ENCODE results near the gene SFN. TPM values are rescaled to one million over a fixed set of nuclear protein-coding genes. Genes with fewer than 3 reads are reported as not detected.

The SFN gene
- total and polyA plus RNA-seq, 2 donors from 2014 or later = 2.9 to 44.7 TPM

- TF ChIP-seq CTCF (IDR thresholded peaks at IDR 0.05; ENCODE audit: borderline replicate concordance, extremely low read depth, insufficient read depth) = no peak
- no peak for DNase-seq
- Histone ChIP-seq H3K27me3 (ENCODE audit: control insufficient read depth, insufficient read depth, low read length) (no peaks in the 10 kb centered on the region), H3K27ac (ENCODE audit: low read depth in 2 of 2, low read length in 2 of 2) (no peak overlapping the region), H3K9ac (ENCODE audit: low read length in 3 of 3) (no peak overlapping the region), H3K9me3 (ENCODE audit: control insufficient read depth in 2 of 3, insufficient read depth in 1 of 3, low read length in 3 of 3) (no peaks in the 10 kb centered on the region), H3K4me3 (ENCODE audit: low read length in 3 of 3) (no peak overlapping the region), H3K36me3 (ENCODE audit: control insufficient read depth in 2 of 3, insufficient read depth in 3 of 3, low read length in 3 of 3) (peaks cover 0 to 10% (median 0%) of the 10 kb centered on the region in 3 donors), H3K4me1 (ENCODE audit: control insufficient read depth in 2 of 3, insufficient read depth in 2 of 3, low read depth in 1 of 3, low read length in 3 of 3) (peaks cover 0 to 17% (median 4%) of the 10 kb centered on the region in 3 donors)
- intact Hi-C loops (cut with DNase I) = no loop called here
- FAIRE-seq = no peak
Observed at GRCh38 chr1:26828411-26828991, 34.4 kb upstream of the SFN start.

GRCh38 chr1:26829184-26829911, 33.6 kb upstream of the SFN start:
- H3K4me3 ChIP-seq (ENCODE audit: low read length in 3 of 3) = no peak overlapping the region
- no peak overlapping the region for H3K27ac ChIP-seq (ENCODE audit: low read depth in 2 of 2, low read length in 2 of 2)

GRCh38 chr1:26831059-26831458, 31.9 kb upstream of the SFN start:
- Histone ChIP-seq H3K27me3 (ENCODE audit: control insufficient read depth, insufficient read depth, low read length) (no peaks in the 10 kb centered on the region), H3K4me3 (ENCODE audit: low read length in 3 of 3) (no peak overlapping the region)

More at GRCh38 chr1:26829184-26829911, 33.6 kb upstream of the SFN start:
- Histone ChIP-seq H3K27me3 (ENCODE audit: control insufficient read depth, insufficient read depth, low read length) (no peaks in the 10 kb centered on the region), H3K4me1 (ENCODE audit: control insufficient read depth in 2 of 3, insufficient read depth in 2 of 3, low read depth in 1 of 3, low read length in 3 of 3) (peaks cover 0 to 17% (median 4%) of the 10 kb centered on the region in 3 donors), H3K9ac (ENCODE audit: low read length in 3 of 3) (no peak overlapping the region), H3K9me3 (ENCODE audit: control insufficient read depth in 2 of 3, insufficient read depth in 1 of 3, low read length in 3 of 3) (no peaks in the 10 kb centered on the region), H3K36me3 (ENCODE audit: control insufficient read depth in 2 of 3, insufficient read depth in 3 of 3, low read length in 3 of 3) (peaks cover 0 to 14% (median 2%) of the 10 kb centered on the region in 3 donors)
- DNase-seq (no peak), FAIRE-seq (no peak)
- intact Hi-C loops (cut with DNase I) = no loop called here
- TF ChIP-seq CTCF (IDR thresholded peaks at IDR 0.05; ENCODE audit: borderline replicate concordance, extremely low read depth, insufficient read depth) = no peak

More at GRCh38 chr1:26831059-26831458, 31.9 kb upstream of the SFN start:
- Histone ChIP-seq H3K9me3 (ENCODE audit: control insufficient read depth in 2 of 3, insufficient read depth in 1 of 3, low read length in 3 of 3) (no peaks in the 10 kb centered on the region), H3K4me1 (ENCODE audit: control insufficient read depth in 2 of 3, insufficient read depth in 2 of 3, low read depth in 1 of 3, low read length in 3 of 3) (peaks cover 0 to 16% (median 4%) of the 10 kb centered on the region in 3 donors), H3K9ac (ENCODE audit: low read length in 3 of 3) (no peak overlapping the region), H3K36me3 (ENCODE audit: control insufficient read depth in 2 of 3, insufficient read depth in 3 of 3, low read length in 3 of 3) (peaks cover 0 to 22% (median 3%) of the 10 kb centered on the region in 3 donors), H3K27ac (ENCODE audit: low read depth in 2 of 2, low read length in 2 of 2) (no peak overlapping the region)
- intact Hi-C loops (cut with DNase I) = no loop called here
- TF ChIP-seq CTCF (IDR thresholded peaks at IDR 0.05; ENCODE audit: borderline replicate concordance, extremely low read depth, insufficient read depth) = no peak
- FAIRE-seq (no peak), DNase-seq (no peak)
